ENCODE data around the gene TUBB4A.

DNA sequence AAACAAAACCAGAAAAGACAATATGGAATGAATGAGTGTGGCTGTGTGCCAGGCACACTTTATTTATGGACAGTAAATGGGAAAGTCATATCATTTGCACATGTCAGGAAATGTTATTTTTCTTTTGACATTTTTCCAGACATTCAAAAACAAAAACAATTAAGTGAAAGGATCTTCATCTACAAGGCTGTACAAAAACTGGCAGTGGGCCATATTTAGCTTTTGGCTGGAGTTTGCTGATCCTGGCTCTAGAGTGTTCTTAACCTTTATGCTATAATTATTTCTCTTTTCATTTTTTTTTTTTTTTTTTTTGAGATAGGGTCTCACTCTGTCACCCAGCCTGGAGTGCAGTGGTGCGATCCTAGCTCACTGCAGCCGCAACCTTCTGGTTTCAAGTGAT is 22.2 kb upstream of the TUBB4A start:
- TF ChIP-seq EZH2phosphoT487 (IDR thresholded peaks at IDR 0.05; ENCODE audit: low read depth), result no peak
- TF ChIP-seq, protein P1, sequence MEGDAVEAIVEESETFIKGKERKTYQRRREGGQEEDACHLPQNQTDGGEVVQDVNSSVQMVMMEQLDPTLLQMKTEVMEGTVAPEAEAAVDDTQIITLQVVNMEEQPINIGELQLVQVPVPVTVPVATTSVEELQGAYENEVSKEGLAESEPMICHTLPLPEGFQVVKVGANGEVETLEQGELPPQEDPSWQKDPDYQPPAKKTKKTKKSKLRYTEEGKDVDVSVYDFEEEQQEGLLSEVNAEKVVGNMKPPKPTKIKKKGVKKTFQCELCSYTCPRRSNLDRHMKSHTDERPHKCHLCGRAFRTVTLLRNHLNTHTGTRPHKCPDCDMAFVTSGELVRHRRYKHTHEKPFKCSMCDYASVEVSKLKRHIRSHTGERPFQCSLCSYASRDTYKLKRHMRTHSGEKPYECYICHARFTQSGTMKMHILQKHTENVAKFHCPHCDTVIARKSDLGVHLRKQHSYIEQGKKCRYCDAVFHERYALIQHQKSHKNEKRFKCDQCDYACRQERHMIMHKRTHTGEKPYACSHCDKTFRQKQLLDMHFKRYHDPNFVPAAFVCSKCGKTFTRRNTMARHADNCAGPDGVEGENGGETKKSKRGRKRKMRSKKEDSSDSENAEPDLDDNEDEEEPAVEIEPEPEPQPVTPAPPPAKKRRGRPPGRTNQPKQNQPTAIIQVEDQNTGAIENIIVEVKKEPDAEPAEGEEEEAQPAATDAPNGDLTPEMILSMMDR (IDR thresholded peaks at IDR 0.05; ENCODE audit: low read depth, low read length), result no peak
